ENCODE measurements around the gene DKKL1.

GRCh38 chr19:49368711-49369358, 5.2 kb downstream of the DKKL1 start:
- TF ChIP-seq NRF1 (IDR thresholded peaks at IDR 0.05; ENCODE audit: low read depth, low read length) = no peak
- TF ChIP-seq CTCF (IDR thresholded peaks at IDR 0.05) = no peak
- TF ChIP-seq ELF1 (IDR thresholded peaks at IDR 0.05) = no peak
- TF ChIP-seq FOXM1 (IDR thresholded peaks at IDR 0.05; ENCODE audit: low read depth) = no peak
- TF ChIP-seq TAF1 (IDR thresholded peaks at IDR 0.05; ENCODE audit: borderline replicate concordance, low read depth, low read length) = no peak
- no peak for TF ChIP-seq POLR2AphosphoS5 (IDR thresholded peaks at IDR 0.05; ENCODE audit: low read depth, low read length)
- no peak for TF ChIP-seq EZH2phosphoT487 (IDR thresholded peaks at IDR 0.05; ENCODE audit: borderline replicate concordance, low read depth)
- TF ChIP-seq MAX (IDR thresholded peaks at IDR 0.05; ENCODE audit: low read depth) = no peak

Measured in SK-N-SH (cell line).